HCT116 (cell line): ENCODE data around the gene CELF4. TPM values are rescaled to one million over a fixed set of nuclear protein-coding genes. Genes with fewer than 3 reads are reported as not detected.

Experiments
- ATAC-seq: fragments of 200-7000 bp; cut with Tn5 transposase; 2 replicates; pipeline ENCODE4 v1.9.1; 2020; ENCODE audit warnings: mild to moderate bottlenecking, moderate library complexity
- BruUV-seq: library from RNA; stranded (reverse); fragments of 400-500 nt; replicated peaks from 2 replicates; lab custom pipeline; 2021; lab: Mats Ljungman, UMichigan
- CTCF ChIA-PET: fragments of 300-600 bp; sonication (Branson Sonifier 250); formaldehyde crosslinking; loops from one replicate; lab custom pipeline; 2021; ENCODE audit warnings: antibody characterized with exemption; lab: Charles Lee
- POLR2A ChIA-PET: fragments of 300-600, 350-600 bp; sonication (Branson Sonifier 250); formaldehyde crosslinking; loops from one replicate; lab custom pipeline; 2021; ENCODE audit warnings: antibody characterized with exemption; lab: Charles Lee
- RAD21 ChIA-PET, 2 experiments: fragments of 300-600 bp; sonication (Branson Sonifier 250); formaldehyde crosslinking; loops; one replicate each; lab custom pipeline; 2023; ENCODE audit warnings: low total read pairs in 2 of 2; ENCODE audit not compliant: uncharacterized antibody in 2 of 2, unreplicated experiment in 2 of 2, low non-redundant PET in 1 of 2; lab: Charles Lee
- DNase-seq: peaks from one replicate; pipeline ENCODE4 v3.0.0-alpha.2; 2010; ENCODE audit warnings: low read depth, low spot score
- H2AFZ ChIP-seq: fragments of 200-600 bp; shearing (Covaris generic), sonication (generic); 2 replicates; pipeline ENCODE4 v1.6.1; 2017; ENCODE audit warnings: low read depth, mixed run types, mixed read lengths, antibody characterized with exemption, low read length; ENCODE audit not compliant: poor library complexity, severe bottlenecking
- H3K27ac ChIP-seq: 2 replicates; pipeline ENCODE4 v1.5.1; 2012; ENCODE audit warnings: low read depth, low read length
- H3K27me3 ChIP-seq: fragments of 200-600 bp; sonication (generic); 2 replicates; pipeline ENCODE4 v1.6.1; 2016; ENCODE audit warnings: mixed run types, low read length, mixed read lengths; ENCODE audit not compliant: insufficient read depth
- H3K36me3 ChIP-seq, 2 experiments: fragments of 200-500 bp in 1 of 2; fragments of 200-600 bp in 1 of 2; sonication (Bioruptor generic) in 1 of 2; sonication (generic) in 1 of 2; 2 replicates each; pipeline versions ENCODE4 v1.5.1 to v1.6.1; 2014 to 2016; ENCODE audit warnings: low read length in 2 of 2, inconsistent platforms in 1 of 2, mixed read lengths in 1 of 2, mixed run types in 1 of 2; ENCODE audit not compliant: insufficient read depth in 2 of 2, control insufficient read depth in 1 of 2
- H3K4me1 ChIP-seq, 2 experiments: fragments of 200-600 bp in 1 of 2; sonication (generic) in 1 of 2; 2 replicates each; pipeline versions ENCODE4 v1.5.1 to v1.6.1; 2012 to 2017; ENCODE audit warnings: low read length in 2 of 2, inconsistent platforms in 1 of 2, mild to moderate bottlenecking in 1 of 2, mixed read lengths in 1 of 2, mixed run types in 1 of 2, moderate library complexity in 1 of 2; ENCODE audit not compliant: insufficient read depth in 2 of 2, control insufficient read depth in 1 of 2
- H3K4me2 ChIP-seq: fragments of 200-600 bp; sonication (generic); 2 replicates; pipeline ENCODE4 v1.6.1; 2017; ENCODE audit warnings: mixed run types, low read length, mixed read lengths
- H3K4me3 ChIP-seq, 2 experiments: fragments of 200-600 bp in 1 of 2; sonication (generic) in 1 of 2; replicated peaks in 1 of 2; 2 replicates each; pipeline ENCODE4 v1.5.1; 2011 to 2016; ENCODE audit warnings: low read length in 2 of 2, control low read depth in 1 of 2, low read depth in 1 of 2, mild to moderate bottlenecking in 1 of 2, mixed read lengths in 1 of 2, mixed run types in 1 of 2
- H3K79me2 ChIP-seq: fragments of 200-600 bp; sonication (generic); 2 replicates; pipeline ENCODE4 v1.6.1; 2017; ENCODE audit warnings: mild to moderate bottlenecking, mixed run types, low read length, moderate library complexity, mixed read lengths; ENCODE audit not compliant: insufficient read depth
- H3K9ac ChIP-seq: fragments of 200-600 bp; sonication (generic); 2 replicates; pipeline ENCODE4 v1.6.1; 2016; ENCODE audit warnings: low read length, mixed read lengths
- H3K9me2 ChIP-seq: fragments of 200-600 bp; sonication (generic), shearing (Covaris generic); 2 replicates; pipeline ENCODE4 v1.6.1; 2017; ENCODE audit warnings: mixed run types, mild to moderate bottlenecking, moderate library complexity; ENCODE audit not compliant: insufficient read depth
- H3K9me3 ChIP-seq, 2 experiments: fragments of 200-500 bp in 1 of 2; fragments of 200-600 bp in 1 of 2; sonication (Bioruptor generic) in 1 of 2; sonication (generic) in 1 of 2; 2 replicates each; pipeline ENCODE4 v1.6.1; 2014 to 2017; ENCODE audit warnings: low read length in 2 of 2, mixed read lengths in 2 of 2, inconsistent platforms in 1 of 2, low read depth in 1 of 2, mild to moderate bottlenecking in 1 of 2, mixed run types in 1 of 2, moderate library complexity in 1 of 2; ENCODE audit not compliant: control insufficient read depth in 1 of 2, insufficient read depth in 1 of 2
- H4K20me1 ChIP-seq: fragments of 200-600 bp; sonication (generic), shearing (Covaris generic); 2 replicates; pipeline ENCODE4 v1.6.1; 2017; ENCODE audit warnings: mixed run types, mild to moderate bottlenecking, moderate library complexity; ENCODE audit not compliant: insufficient read depth
- CBX3 ChIP-seq: IDR thresholded peaks from 2 replicates; pipeline ENCODE4 v1.6.1; 2012; ENCODE audit warnings: low read depth
- ELF1 ChIP-seq: IDR thresholded peaks from 2 replicates; pipeline ENCODE4 v1.6.1; 2012; ENCODE audit warnings: low read depth, borderline replicate concordance
- EZH2 ChIP-seq: fragments of 200-600 bp; sonication (generic); IDR thresholded peaks from 2 replicates; pipeline ENCODE4 v1.6.1; 2017; ENCODE audit warnings: antibody characterized with exemption, mixed run types
- EZH2phosphoT487 ChIP-seq: fragments of 200-600 bp; IDR thresholded peaks from 2 replicates; pipeline ENCODE4 v1.6.1; 2018; ENCODE audit warnings: antibody characterized with exemption, borderline replicate concordance
- RAD21 ChIP-seq: IDR thresholded peaks from 2 replicates; pipeline ENCODE4 v1.6.1; 2012; ENCODE audit warnings: low read depth, mild to moderate bottlenecking
- SIN3A ChIP-seq: IDR thresholded peaks from 2 replicates; pipeline ENCODE4 v1.6.1; 2012; ENCODE audit warnings: low read depth
- TCF7L2 ChIP-seq: IDR thresholded peaks from 2 replicates; pipeline ENCODE4 v1.7.0; 2011; ENCODE audit warnings: borderline replicate concordance, inconsistent platforms; ENCODE audit not compliant: insufficient read depth, insufficient read length; ENCODE audit errors: extremely low read depth
- ZNF274 ChIP-seq: fragments of 200-500 bp; sonication (Bioruptor generic); IDR thresholded peaks from 2 replicates; pipeline ENCODE4 v1.6.1; 2014; ENCODE audit warnings: mild to moderate bottlenecking, low read depth, low read length, inconsistent platforms
- intact Hi-C: fragments of 100-400 bp; cut with micrococcal nuclease; formaldehyde crosslinking; loops from 2 replicates; pipeline ENCODE4 v1.10.0; 2022
- total RNA-seq: library from RNA; stranded (reverse); gene quantifications from one replicate; pipeline ENCODE4 v1.2.1, GENCODE V29; 2021; ENCODE audit not compliant: unreplicated experiment
- TF ChIP-seq, protein P1 (sequence below): IDR thresholded peaks from 2 replicates; pipeline ENCODE4 v1.6.1; 2012

CELF4 gene
- total RNA-seq, 1 experiment from 2014 or later = not detected

DNA sequence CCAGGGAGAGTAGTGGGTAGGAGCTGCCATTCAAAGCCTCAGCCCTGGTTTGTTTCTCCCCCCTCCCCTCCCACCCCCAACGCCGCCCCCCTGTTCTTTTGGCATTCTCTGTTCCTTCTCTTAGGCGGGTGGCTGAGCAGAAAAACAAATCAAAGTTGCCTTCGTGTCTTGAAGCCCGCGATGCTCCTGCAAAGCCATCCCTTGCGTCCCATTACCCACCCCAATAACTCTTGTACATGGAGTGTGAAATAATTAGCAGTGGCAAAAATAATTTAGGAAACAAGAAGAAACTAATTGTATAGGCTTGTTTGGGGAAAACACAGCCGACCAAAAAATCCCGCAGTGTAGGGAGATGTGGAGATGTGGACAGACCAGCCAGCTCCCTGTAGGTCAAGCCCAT lies 59.6 kb downstream of the CELF4 start:
- Histone ChIP-seq H3K27ac (no peak overlapping the region), H3K79me2 (no peaks in the 10 kb centered on the region), H3K36me3 (no peaks in the 10 kb centered on the region), H3K4me2 (no peak overlapping the region), H3K4me3 (no peak overlapping the region), H3K27me3 (peaks cover 36% of the 10 kb centered on the region), H3K9me2 (no peaks in the 10 kb centered on the region), H3K9ac (no peak overlapping the region), H3K9me3 (no peaks in the 10 kb centered on the region), H2AFZ (no peak overlapping the region), H4K20me1 (no peaks in the 10 kb centered on the region)
- POLR2A ChIA-PET = no interaction called here
- no TSS peak for BruUV-seq
- RAD21 ChIA-PET = no interaction called here
- intact Hi-C loops = no loop called here
- CTCF ChIA-PET = no interaction called here
- no peak for ATAC-seq
- DNase-seq = no peak
- TF ChIP-seq TCF7L2 (no peak), RAD21 (no peak), CBX3 (no peak), ZNF274 (no peak), ELF1 (no peak)
- TF ChIP-seq, protein P1, sequence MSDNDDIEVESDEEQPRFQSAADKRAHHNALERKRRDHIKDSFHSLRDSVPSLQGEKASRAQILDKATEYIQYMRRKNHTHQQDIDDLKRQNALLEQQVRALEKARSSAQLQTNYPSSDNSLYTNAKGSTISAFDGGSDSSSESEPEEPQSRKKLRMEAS = no peak
- TF ChIP-seq, all 23 proteins: peak for 0
- no peaks in the 10 kb centered on the region for H3K4me1 ChIP-seq

DNA sequence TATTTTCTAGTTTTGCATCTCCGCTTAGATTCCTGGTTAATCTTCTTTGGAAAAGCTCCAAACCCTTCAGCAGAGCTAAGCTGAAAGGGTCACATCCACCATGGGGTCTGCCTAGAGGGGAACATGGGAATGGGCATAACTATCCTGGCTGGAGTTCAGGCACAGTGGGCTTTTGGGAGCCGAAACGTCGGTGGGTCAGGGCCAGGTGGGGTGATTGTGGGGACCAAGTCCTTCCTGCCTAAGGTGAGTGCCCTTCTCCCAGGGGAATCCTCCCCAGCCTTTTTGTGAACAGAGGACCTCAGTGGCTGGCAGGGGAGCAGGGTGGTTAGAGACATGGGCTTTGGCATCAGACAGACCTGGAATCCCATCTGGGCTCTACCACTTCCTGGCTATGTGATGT lies 60.3 kb downstream of the CELF4 start:
- RAD21 ChIA-PET = no interaction called here
- POLR2A ChIA-PET = no interaction called here
- Histone ChIP-seq H3K27ac (no peak overlapping the region), H4K20me1 (no peaks in the 10 kb centered on the region), H3K9me2 (no peaks in the 10 kb centered on the region), H3K79me2 (no peaks in the 10 kb centered on the region), H3K9ac (no peak overlapping the region), H3K4me3 (no peak overlapping the region), H3K9me3 (no peaks in the 10 kb centered on the region), H3K27me3 (peaks cover 32% of the 10 kb centered on the region), H3K36me3 (no peaks in the 10 kb centered on the region), H3K4me2 (no peak overlapping the region), H3K4me1 (no peaks in the 10 kb centered on the region), H2AFZ (no peak overlapping the region)
- TF ChIP-seq EZH2 = no peak
- no peak for TF ChIP-seq SIN3A
- TF ChIP-seq ZNF274 = no peak
- TF ChIP-seq EZH2phosphoT487 = no peak
- CTCF ChIA-PET = no interaction called here
- DNase-seq (no peak), ATAC-seq (no peak)
- no TSS peak for BruUV-seq
- intact Hi-C loops = no loop called here
